Endothelial cell of umbilical vein (primary cell): Measurements from ENCODE around the gene MLYCD. TPM values are rescaled to one million over a fixed set of nuclear protein-coding genes. Genes with fewer than 3 reads are reported as not detected.

Experiments
- BruUV-seq: library from RNA; stranded (reverse); fragments of 400-500 nt; replicated peaks from 2 replicates; lab custom pipeline; 2021; lab: Mats Ljungman, UMichigan
- CTCF ChIA-PET: fragments of 300-600, 350-600 bp; sonication (Branson Sonifier 250); formaldehyde crosslinking; loops from one replicate; lab custom pipeline; 2021; ENCODE audit warnings: antibody characterized with exemption, inconsistent platforms; lab: Charles Lee
- POLR2A ChIA-PET: fragments of 300-600, 350-600 bp; sonication (Branson Sonifier 250); formaldehyde crosslinking; loops from one replicate; lab custom pipeline; 2021; ENCODE audit warnings: antibody characterized with exemption, inconsistent platforms; lab: Charles Lee
- DNase-seq: peaks from one replicate; pipeline ENCODE4 v3.0.0-alpha.2; 2011; ENCODE audit warnings: low read depth, low spot score
- FAIRE-seq: peaks from 2 replicates; lab custom pipeline; 2011; peaks lifted over from hg19 to GRCh38; lab: Jason Lieb, UNC
- H2AFZ ChIP-seq: 2 replicates; pipeline ENCODE4 v1.6.0; 2012; ENCODE audit warnings: low read depth, low read length, control low read depth, inconsistent platforms
- H3K27ac ChIP-seq: 2 replicates; pipeline ENCODE4 v1.5.1; 2011; ENCODE audit warnings: low read depth, mild to moderate bottlenecking, control low read depth, low read length, moderate library complexity; ENCODE audit not compliant: insufficient read depth
- H3K27me3 ChIP-seq, 2 experiments: 2 replicates each; pipeline versions ENCODE4 v1.6.0 to v1.6.1; 2011; ENCODE audit warnings: low read length in 2 of 2, mixed read lengths in 1 of 2; ENCODE audit not compliant: control insufficient read depth in 2 of 2, insufficient read depth in 2 of 2
- H3K36me3 ChIP-seq, 2 experiments: 2 replicates in 1 of 2; 3 replicates in 1 of 2; pipeline ENCODE4 v1.5.1; 2011; ENCODE audit warnings: low read length in 2 of 2, mild to moderate bottlenecking in 1 of 2, moderate library complexity in 1 of 2; ENCODE audit not compliant: control insufficient read depth in 2 of 2, insufficient read depth in 2 of 2; ENCODE audit errors: extremely low read depth in 1 of 2
- H3K4me1 ChIP-seq: 3 replicates; pipeline ENCODE4 v1.5.1; 2011; ENCODE audit warnings: mild to moderate bottlenecking, low read length; ENCODE audit not compliant: control insufficient read depth, insufficient read depth; ENCODE audit errors: extremely low read depth
- H3K4me2 ChIP-seq: 2 replicates; pipeline ENCODE4 v1.6.1; 2011; ENCODE audit warnings: low read length, control low read depth, mixed read lengths; ENCODE audit not compliant: insufficient read depth
- H3K4me3 ChIP-seq, 3 experiments: fragments of 200-600 bp in 1 of 3; sonication (generic), shearing (Covaris generic) in 1 of 3; replicated peaks in 1 of 3; 2 replicates each; pipeline ENCODE4 v1.5.1; 2011 to 2016; ENCODE audit warnings: control low read depth in 3 of 3, low read length in 3 of 3, mild to moderate bottlenecking in 2 of 3, inconsistent platforms in 1 of 3, low read depth in 1 of 3, moderate library complexity in 1 of 3; ENCODE audit not compliant: insufficient read depth in 1 of 3
- H3K79me2 ChIP-seq: 2 replicates; pipeline ENCODE4 v1.6.0; 2012; ENCODE audit warnings: low read length, inconsistent platforms; ENCODE audit not compliant: control insufficient read depth, insufficient read depth
- H3K9ac ChIP-seq: replicated peaks from 2 replicates; pipeline ENCODE3; 2011; ENCODE audit warnings: low read length, control low read depth; ENCODE audit not compliant: insufficient read depth; ENCODE audit errors: extremely low read depth
- H3K9me1 ChIP-seq: replicated peaks from 3 replicates; pipeline ENCODE4 v1.6.0; 2011; ENCODE audit warnings: mild to moderate bottlenecking, low read length; ENCODE audit not compliant: control insufficient read depth, insufficient read depth; ENCODE audit errors: extremely low read depth
- H3K9me3 ChIP-seq: replicated peaks from 2 replicates; pipeline ENCODE4 v1.5.1; 2012; ENCODE audit warnings: low read length, inconsistent platforms; ENCODE audit not compliant: control insufficient read depth, insufficient read depth
- H4K20me1 ChIP-seq: replicated peaks from 2 replicates; pipeline ENCODE3; 2011; ENCODE audit warnings: mild to moderate bottlenecking, low read length; ENCODE audit not compliant: control insufficient read depth, insufficient read depth; ENCODE audit errors: extremely low read depth
- CTCF ChIP-seq, 2 donors: IDR thresholded peaks; 1 replicate in 1 of 2; 2 replicates in 1 of 2; pipeline ENCODE4 v1.5.1; 2011; ENCODE audit warnings: low read length in 2 of 2, mild to moderate bottlenecking in 2 of 2, moderate library complexity in 2 of 2, control low read depth in 1 of 2, inconsistent platforms in 1 of 2, low read depth in 1 of 2; ENCODE audit not compliant: insufficient read depth in 1 of 2; ENCODE audit errors: extremely low read depth in 1 of 2
- EZH2 ChIP-seq: IDR thresholded peaks from 2 replicates; pipeline ENCODE4 v1.6.1; 2012; ENCODE audit warnings: borderline replicate concordance, low read depth, mild to moderate bottlenecking, moderate library complexity, low read length, inconsistent platforms; ENCODE audit not compliant: severe bottlenecking
- FOS ChIP-seq: IDR thresholded peaks from 2 replicates; pipeline ENCODE4 v1.6.1; 2011; ENCODE audit warnings: mild to moderate bottlenecking, low read length, moderate library complexity, borderline replicate concordance; ENCODE audit not compliant: insufficient read depth
- GATA2 ChIP-seq: IDR thresholded peaks from 2 replicates; pipeline ENCODE4 v1.7.0; 2011; ENCODE audit warnings: low read depth, mild to moderate bottlenecking, moderate library complexity, mixed read lengths, low read length; ENCODE audit not compliant: insufficient read length, insufficient read depth
- JUN ChIP-seq: IDR thresholded peaks from 2 replicates; pipeline ENCODE4 v1.6.1; 2011; ENCODE audit warnings: borderline replicate concordance, low read depth; ENCODE audit not compliant: insufficient read length, insufficient read depth
- MYC ChIP-seq: IDR thresholded peaks from one replicate; pipeline ENCODE4 v1.6.1; 2011; ENCODE audit warnings: mild to moderate bottlenecking, low read depth, low read length
- POLR2A ChIP-seq: IDR thresholded peaks from 2 replicates; pipeline ENCODE4 v1.6.1; 2012; ENCODE audit warnings: low read depth, mild to moderate bottlenecking, control low read depth, low read length
- POLR2AphosphoS5 ChIP-seq: IDR thresholded peaks from 2 replicates; pipeline ENCODE4 v1.6.1; 2012; ENCODE audit warnings: low read depth, mild to moderate bottlenecking, control low read depth, low read length, moderate library complexity; ENCODE audit not compliant: insufficient read depth
- dilution Hi-C: fragments of 300-500 bp; cut with MboI; formaldehyde crosslinking; loops from one replicate; pipeline ENCODE4 v1.15.0; 2019; ENCODE audit warnings: low sequenced_read_pairs; ENCODE audit not compliant: extremely low pct_ligation_motif_present
- intact Hi-C: fragments of 100-400 bp; cut with micrococcal nuclease; formaldehyde crosslinking; loops from one replicate; pipeline ENCODE4 v1.10.0; 2022
- polyA plus RNA-seq, 4 experiments: library from polyadenylated mRNA; depleted of rRNA in 3 of 4; stranded (reverse) in 3 of 4; unstranded in 1 of 4; fragments of >200 nt; gene quantifications; 2 replicates each; pipeline versions ENCODE4 v1.2.1 to v1.2.3, GENCODE V29; 2011 to 2012; ENCODE audit warnings: missing spikeins in 1 of 4
- total RNA-seq: library from RNA; stranded (reverse); gene quantifications from 2 replicates; pipeline ENCODE4 v1.2.3, GENCODE V29; 2021
- TF ChIP-seq, protein P1 (sequence below): IDR thresholded peaks from 2 replicates; pipeline ENCODE4 v1.6.1; 2011; ENCODE audit not compliant: insufficient read depth, insufficient read length

Gene MLYCD
- total and polyA plus RNA-seq, 2 donors (not counting 3 experiments of a cell fraction or from before 2014, with no cell fraction given): 2.0 to 3.4 TPM

- Histone ChIP-seq H3K27ac (no peak overlapping the region), H3K4me1 (peaks cover 10% of the 10 kb centered on the region), H3K4me3 (no peak overlapping the region), H3K9ac (no peak overlapping the region), H3K9me1 (no peaks in the 10 kb centered on the region), H3K79me2 (no peaks in the 10 kb centered on the region), H3K4me2 (no peak overlapping the region), H3K27me3 (peaks cover 0 to 1% of the 10 kb centered on the region in 2 experiments), H3K36me3 (no peaks in the 10 kb centered on the region), H3K9me3 (no peaks in the 10 kb centered on the region), H2AFZ (no peak overlapping the region), H4K20me1 (no peaks in the 10 kb centered on the region)
- ChIA-PET POLR2A (interaction anchor here (0.7 kb wide), 1 partner anchor 25 kb away, joined by 5 read pairs; no protein-coding TSS in a partner anchor), CTCF (no interaction called here)
- no TSS peak for BruUV-seq
- dilution Hi-C loops (no loop called here), intact Hi-C loops (loop anchor here (5.0 kb wide), 1 partner anchor 58 kb away; no protein-coding TSS in a partner anchor)
- FAIRE-seq (no peak), DNase-seq (no peak)
- no peak for TF ChIP-seq GATA2
- TF ChIP-seq POLR2AphosphoS5: no peak
- no peak for TF ChIP-seq EZH2
- TF ChIP-seq, protein P1, sequence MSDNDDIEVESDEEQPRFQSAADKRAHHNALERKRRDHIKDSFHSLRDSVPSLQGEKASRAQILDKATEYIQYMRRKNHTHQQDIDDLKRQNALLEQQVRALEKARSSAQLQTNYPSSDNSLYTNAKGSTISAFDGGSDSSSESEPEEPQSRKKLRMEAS: no peak
Observed at GRCh38 chr16:83895243-83895642, 3.7 kb upstream of the MLYCD start.

- intact Hi-C loops (loop anchor here (5.0 kb wide), 1 partner anchor 59 kb away; no protein-coding TSS in a partner anchor), dilution Hi-C loops (no loop called here)
- no peaks in the 10 kb centered on the region for H3K9me3 ChIP-seq
- no peaks in the 10 kb centered on the region for H3K9me1 ChIP-seq
- no peaks in the 10 kb centered on the region for H4K20me1 ChIP-seq
- no peak overlapping the region for H3K4me3 ChIP-seq
- TF ChIP-seq CTCF (IDR thresholded peaks at IDR 0.05; ENCODE audit: extremely low read depth in 1 of 2, insufficient read depth in 1 of 2, low read depth in 1 of 2, low read length in 2 of 2) (no peak), FOS (no peak), POLR2A (no peak), POLR2AphosphoS5 (no peak), GATA2 (no peak), JUN (no peak), MYC (no peak), EZH2 (no peak)
- TF ChIP-seq, protein P1: no peak
- H3K4me1 ChIP-seq: peaks cover 10% of the 10 kb centered on the region
- POLR2A ChIA-PET: interaction anchor here (0.7 kb wide), 1 partner anchor 24 kb away, joined by 5 read pairs; no protein-coding TSS in a partner anchor
- H3K27me3 ChIP-seq: peaks cover 0 to 1% of the 10 kb centered on the region in 2 experiments
- no peak overlapping the region for H3K4me2 ChIP-seq
- no peak for DNase-seq
- no TSS peak for BruUV-seq
- H3K9ac ChIP-seq: no peak overlapping the region
- no peak overlapping the region for H3K27ac ChIP-seq
- no peaks in the 10 kb centered on the region for H3K79me2 ChIP-seq
- CTCF ChIA-PET: no interaction called here
- no peak overlapping the region for H2AFZ ChIP-seq
- no peaks in the 10 kb centered on the region for H3K36me3 ChIP-seq
- no peak for FAIRE-seq
Observed at GRCh38 chr16:83895942-83896341, 3.0 kb upstream of the MLYCD start.
